WTC11 (cell line): ENCODE results near the gene ARHGEF1. TPM values are rescaled to one million over a fixed set of nuclear protein-coding genes. Genes with fewer than 3 reads are reported as not detected.

Experiments used
- ATAC-seq: fragments of 200-7000 bp; cut with Tn5 transposase; 2 replicates; pipeline ENCODE4 v1.10.0; 2021; ENCODE audit warnings: mild to moderate bottlenecking, moderate library complexity
- CTCF ChIA-PET: fragments of 300-600 bp; sonication (Branson Sonifier 250); formaldehyde crosslinking; loops from one replicate; lab custom pipeline; 2021; ENCODE audit warnings: antibody characterized with exemption; lab: Charles Lee
- POLR2A ChIA-PET: fragments of 350-600 bp; sonication (Branson Sonifier 250); formaldehyde crosslinking; loops from one replicate; lab custom pipeline; 2021; ENCODE audit warnings: antibody characterized with exemption; lab: Charles Lee
- DNase-seq: peaks from one replicate; pipeline ENCODE4 v3.0.0; 2021; ENCODE audit warnings: low spot score
- H3K27ac Mint-ChIP-seq: 2 replicates; pipeline ENCODE4 v1.8.0; 2021; ENCODE audit warnings: mixed read lengths
- H3K27me3 Mint-ChIP-seq: 2 replicates; pipeline ENCODE4 v1.8.0; 2021; ENCODE audit warnings: low read depth, mild to moderate bottlenecking, moderate library complexity, mixed read lengths
- H3K36me3 Mint-ChIP-seq: 2 replicates; pipeline ENCODE4 v1.8.0; 2021; ENCODE audit warnings: mixed read lengths
- H3K4me1 Mint-ChIP-seq: 2 replicates; pipeline ENCODE4 v1.8.0; 2022; ENCODE audit warnings: mixed read lengths
- H3K4me3 Mint-ChIP-seq: 2 replicates; pipeline ENCODE4 v1.8.0; 2021; ENCODE audit warnings: mild to moderate bottlenecking, moderate library complexity, mixed read lengths
- H3K9me3 Mint-ChIP-seq: 2 replicates; pipeline ENCODE4 v1.8.0; 2021; ENCODE audit warnings: mixed read lengths
- CREB1 ChIP-seq: sonication (generic); formaldehyde crosslinking; IDR thresholded peaks from 2 replicates; pipeline ENCODE4 v1.8.0; 2023; ENCODE audit warnings: mild to moderate bottlenecking, missing genetic modification reagents
- EMX1 ChIP-seq: fragments of 250-450 bp; sonication (Bioruptor Pico); IDR thresholded peaks from 2 replicates; pipeline ENCODE4 v1.8.0; 2021; ENCODE audit warnings: mild to moderate bottlenecking
- GRHL2 ChIP-seq: fragments of 250-450 bp; sonication (Bioruptor Pico); IDR thresholded peaks from 2 replicates; pipeline ENCODE4 v1.8.0; 2022; ENCODE audit warnings: mild to moderate bottlenecking, moderate library complexity; ENCODE audit not compliant: insufficient replicate concordance, severe bottlenecking
- GTF2I ChIP-seq: fragments of 250-450 bp; sonication (Bioruptor Pico); conservative IDR thresholded peaks from 2 replicates; pipeline ENCODE4 v1.4.0; 2021; ENCODE audit warnings: mild to moderate bottlenecking
- JAZF1 ChIP-seq: fragments of 250-450 bp; sonication (Bioruptor Pico); IDR thresholded peaks from 2 replicates; pipeline ENCODE4 v1.9.0; 2021; ENCODE audit warnings: moderate library complexity, mild to moderate bottlenecking, inconsistent platforms
- KAT7 ChIP-seq: sonication (generic); formaldehyde crosslinking; IDR thresholded peaks from 2 replicates; pipeline ENCODE4 v1.8.1; 2023; ENCODE audit warnings: missing genetic modification reagents, mild to moderate bottlenecking, borderline replicate concordance
- NFATC4 ChIP-seq: fragments of 250-450 bp; sonication (Bioruptor Pico); IDR thresholded peaks from 2 replicates; pipeline ENCODE4 v1.9.0; 2021; ENCODE audit warnings: mild to moderate bottlenecking
- NFYB ChIP-seq: sonication (generic); formaldehyde crosslinking; conservative IDR thresholded peaks from 2 replicates; pipeline ENCODE4 v1.8.0; 2022; ENCODE audit warnings: low read depth, missing genetic modification reagents
- NR2C2 ChIP-seq: sonication (generic); formaldehyde crosslinking; IDR thresholded peaks from 2 replicates; pipeline ENCODE4 v1.8.0; 2022; ENCODE audit warnings: mild to moderate bottlenecking, missing genetic modification reagents
- RORB ChIP-seq: fragments of 250-450 bp; sonication (Bioruptor Pico); IDR thresholded peaks from 2 replicates; pipeline ENCODE4 v1.9.0; 2021; ENCODE audit warnings: mild to moderate bottlenecking
- SMAD3 ChIP-seq: sonication (generic); formaldehyde crosslinking; IDR thresholded peaks from 2 replicates; pipeline ENCODE4 v1.8.0; 2022; ENCODE audit warnings: missing genetic modification reagents, mild to moderate bottlenecking, borderline replicate concordance
- SOX15 ChIP-seq: fragments of 250-450 bp; sonication (Bioruptor Pico); IDR thresholded peaks from 2 replicates; pipeline ENCODE4 v1.9.0; 2021; ENCODE audit warnings: mild to moderate bottlenecking
- TEAD4 ChIP-seq: sonication (generic); formaldehyde crosslinking; IDR thresholded peaks from 2 replicates; pipeline ENCODE4 v1.8.0; 2022; ENCODE audit warnings: mild to moderate bottlenecking, missing genetic modification reagents
- ZNF219 ChIP-seq: sonication (generic); formaldehyde crosslinking; IDR thresholded peaks from 2 replicates; pipeline ENCODE4 v1.8.0; 2023; ENCODE audit warnings: missing genetic modification reagents, mild to moderate bottlenecking, borderline replicate concordance
- ZNF423 ChIP-seq: fragments of 250-450 bp; sonication (Bioruptor Pico); IDR thresholded peaks from 2 replicates; pipeline ENCODE4 v2.1.2; 2022; ENCODE audit warnings: mild to moderate bottlenecking, moderate library complexity
- total RNA-seq: library from RNA; stranded (reverse); gene quantifications from 3 replicates; pipeline ENCODE4 v1.2.3, GENCODE V29; 2021
- TF ChIP-seq, protein P1 (sequence below): sonication (generic); formaldehyde crosslinking; IDR thresholded peaks from 2 replicates; pipeline ENCODE4 v1.8.0; 2022; ENCODE audit warnings: mild to moderate bottlenecking, missing genetic modification reagents
- TF ChIP-seq, protein P2 (sequence below): fragments of 250-450 bp; sonication (Bioruptor Pico); IDR thresholded peaks from 2 replicates; pipeline ENCODE4 v2.1.2; 2022; ENCODE audit warnings: mild to moderate bottlenecking, moderate library complexity
- TF ChIP-seq, protein P3 (sequence below): sonication (generic); formaldehyde crosslinking; conservative IDR thresholded peaks from 2 replicates; pipeline ENCODE4 v1.8.1; 2022; ENCODE audit warnings: mild to moderate bottlenecking, missing genetic modification reagents
- TF ChIP-seq, protein P4 (sequence below): sonication (generic); formaldehyde crosslinking; IDR thresholded peaks from 2 replicates; pipeline ENCODE4 v1.8.1; 2022; ENCODE audit warnings: mild to moderate bottlenecking, moderate library complexity, missing genetic modification reagents
- TF ChIP-seq, protein P5 (sequence below): fragments of 250-450 bp; sonication (Bioruptor Pico); IDR thresholded peaks from 2 replicates; pipeline ENCODE4 v1.9.0; 2021; ENCODE audit warnings: mild to moderate bottlenecking
- TF ChIP-seq, protein P6 (sequence below): sonication (generic); formaldehyde crosslinking; IDR thresholded peaks from 2 replicates; pipeline ENCODE4 v1.8.1; 2023; ENCODE audit warnings: mild to moderate bottlenecking, missing genetic modification reagents

The ARHGEF1 gene
- total RNA-seq, 1 experiment from 2014 or later: 102 TPM

DNA sequence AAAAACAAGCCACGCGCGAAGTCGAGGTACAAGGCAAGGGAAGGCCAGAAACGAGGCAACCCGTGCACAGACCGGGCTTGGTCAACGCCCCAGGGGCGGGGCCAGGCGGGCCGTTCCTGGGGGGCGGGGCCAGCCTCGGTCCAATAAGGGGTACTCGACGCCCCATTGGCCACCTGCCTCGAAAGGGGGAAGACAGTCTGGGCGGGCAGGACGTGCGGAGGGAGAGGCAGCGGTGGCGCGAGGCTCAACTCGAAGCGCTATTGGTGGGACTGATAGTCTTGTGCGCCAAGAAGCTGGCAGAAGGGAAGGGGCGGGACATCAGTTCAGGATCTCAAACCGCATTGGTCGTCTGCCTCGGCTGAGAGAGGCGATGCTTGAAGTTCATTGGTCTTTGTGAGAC is 38.4 kb upstream of the ARHGEF1 start, which contains the start of gene LYPD4 (continued):
- TF ChIP-seq, protein P1, sequence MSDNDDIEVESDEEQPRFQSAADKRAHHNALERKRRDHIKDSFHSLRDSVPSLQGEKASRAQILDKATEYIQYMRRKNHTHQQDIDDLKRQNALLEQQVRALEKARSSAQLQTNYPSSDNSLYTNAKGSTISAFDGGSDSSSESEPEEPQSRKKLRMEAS (CRISPR knock-in tag): peak; percentile 93
- TF ChIP-seq NFYB (CRISPR knock-in tag): peak; percentile 57
- TF ChIP-seq ZNF219: peak; percentile 50; the same call in 1 of the 2 replicates
- TF ChIP-seq CREB1 (CRISPR knock-in tag): 0 out of 2 replicates have a peak, but pooled peaks have one; percentile 44
- peak; percentile 43; the same call in 1 of the 2 replicates for TF ChIP-seq TEAD4
- no peak for TF ChIP-seq EMX1 (CRISPR knock-in tag)
- 0 out of 2 replicates have a peak, but pooled peaks have one; percentile 37 for TF ChIP-seq NR2C2 (CRISPR knock-in tag)

DNA sequence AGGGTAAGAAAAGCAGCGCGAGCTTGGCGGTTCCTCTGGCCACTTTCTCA is 38.2 kb upstream of the ARHGEF1 start, which contains the start of gene DMRTC2:
DMRTC2 (plus strand) TSS at position 42 of the 50 bp plus-strand sequence. CDS start 2,387 bp downstream, outside the sequence.
- ATAC-seq (no peak), DNase-seq (no peak)
- ChIA-PET POLR2A (no interaction called here), CTCF (interaction anchor here (0.8 to 2.1 kb wide), 3 partner anchors 15 to 92 kb away, joined by 3 to 6 read pairs (median 3); no protein-coding TSS in a partner anchor)
- Mint-ChIP-seq H3K27ac (no peak within 1 kb of the TSS), H3K36me3 (no peaks in the 10 kb centered on the region), H3K4me1 (no peaks in the 10 kb centered on the region), H3K4me3 (no peak within 1 kb of the TSS), H3K27me3 (peaks cover 49% of the 10 kb centered on the region), H3K9me3 (peaks cover 11% of the 10 kb centered on the region)
- TF ChIP-seq ZNF423 (CRISPR knock-in tag): no peak
- TF ChIP-seq JAZF1: no peak
- TF ChIP-seq, protein P1 (CRISPR knock-in tag): no peak
- TF ChIP-seq KAT7 (CRISPR knock-in tag): no peak
- TF ChIP-seq RORB (CRISPR knock-in tag): no peak
- TF ChIP-seq, protein P2, sequence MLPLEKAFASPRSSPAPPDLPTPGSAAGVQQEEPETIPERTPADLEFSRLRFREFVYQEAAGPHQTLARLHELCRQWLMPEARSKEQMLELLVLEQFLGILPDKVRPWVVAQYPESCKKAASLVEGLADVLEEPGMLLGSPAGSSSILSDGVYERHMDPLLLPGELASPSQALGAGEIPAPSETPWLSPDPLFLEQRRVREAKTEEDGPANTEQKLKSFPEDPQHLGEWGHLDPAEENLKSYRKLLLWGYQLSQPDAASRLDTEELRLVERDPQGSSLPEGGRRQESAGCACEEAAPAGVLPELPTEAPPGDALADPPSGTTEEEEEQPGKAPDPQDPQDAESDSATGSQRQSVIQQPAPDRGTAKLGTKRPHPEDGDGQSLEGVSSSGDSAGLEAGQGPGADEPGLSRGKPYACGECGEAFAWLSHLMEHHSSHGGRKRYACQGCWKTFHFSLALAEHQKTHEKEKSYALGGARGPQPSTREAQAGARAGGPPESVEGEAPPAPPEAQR (CRISPR knock-in tag): no peak
- TF ChIP-seq GRHL2 (CRISPR knock-in tag): no peak
- TF ChIP-seq, protein P3, sequence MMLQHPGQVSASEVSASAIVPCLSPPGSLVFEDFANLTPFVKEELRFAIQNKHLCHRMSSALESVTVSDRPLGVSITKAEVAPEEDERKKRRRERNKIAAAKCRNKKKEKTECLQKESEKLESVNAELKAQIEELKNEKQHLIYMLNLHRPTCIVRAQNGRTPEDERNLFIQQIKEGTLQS (CRISPR knock-in tag): no peak
- TF ChIP-seq SOX15 (CRISPR knock-in tag): no peak
- no peak for TF ChIP-seq NFATC4 (CRISPR knock-in tag)
- TF ChIP-seq SMAD3 (CRISPR knock-in tag): no peak
- TF ChIP-seq, protein P4, sequence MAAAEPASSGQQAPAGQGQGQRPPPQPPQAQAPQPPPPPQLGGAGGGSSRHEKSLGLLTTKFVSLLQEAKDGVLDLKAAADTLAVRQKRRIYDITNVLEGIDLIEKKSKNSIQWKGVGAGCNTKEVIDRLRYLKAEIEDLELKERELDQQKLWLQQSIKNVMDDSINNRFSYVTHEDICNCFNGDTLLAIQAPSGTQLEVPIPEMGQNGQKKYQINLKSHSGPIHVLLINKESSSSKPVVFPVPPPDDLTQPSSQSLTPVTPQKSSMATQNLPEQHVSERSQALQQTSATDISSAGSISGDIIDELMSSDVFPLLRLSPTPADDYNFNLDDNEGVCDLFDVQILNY (CRISPR knock-in tag): no peak
- TF ChIP-seq GTF2I (CRISPR knock-in tag): no peak

DNA sequence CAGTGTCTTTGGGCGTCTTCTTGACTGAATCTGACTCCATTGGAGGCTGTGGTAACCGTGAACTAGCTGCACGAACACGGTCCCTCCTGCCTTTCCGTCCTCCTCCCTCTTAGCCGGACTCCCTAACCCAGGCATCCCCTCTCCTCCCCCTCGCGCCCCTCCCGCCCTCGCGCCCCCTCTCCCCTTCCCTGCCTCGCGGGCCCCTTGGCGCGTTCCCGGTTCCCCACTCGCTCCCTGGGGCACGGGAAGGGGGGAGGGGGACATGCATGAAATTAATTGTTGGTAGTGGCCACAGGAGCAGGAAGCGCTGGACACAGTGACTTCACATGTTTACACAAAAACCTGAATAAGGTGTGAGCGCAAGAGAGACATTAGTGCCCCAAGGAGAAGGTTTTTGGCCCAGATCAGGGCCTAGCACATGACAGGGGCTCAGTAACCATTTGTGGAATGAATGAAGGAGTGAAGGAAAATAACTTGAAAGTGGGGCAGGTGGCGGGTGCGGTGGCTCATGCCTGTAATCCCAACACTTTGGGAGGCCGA is 37.9 kb upstream of the ARHGEF1 start:
- TF ChIP-seq, protein P5, sequence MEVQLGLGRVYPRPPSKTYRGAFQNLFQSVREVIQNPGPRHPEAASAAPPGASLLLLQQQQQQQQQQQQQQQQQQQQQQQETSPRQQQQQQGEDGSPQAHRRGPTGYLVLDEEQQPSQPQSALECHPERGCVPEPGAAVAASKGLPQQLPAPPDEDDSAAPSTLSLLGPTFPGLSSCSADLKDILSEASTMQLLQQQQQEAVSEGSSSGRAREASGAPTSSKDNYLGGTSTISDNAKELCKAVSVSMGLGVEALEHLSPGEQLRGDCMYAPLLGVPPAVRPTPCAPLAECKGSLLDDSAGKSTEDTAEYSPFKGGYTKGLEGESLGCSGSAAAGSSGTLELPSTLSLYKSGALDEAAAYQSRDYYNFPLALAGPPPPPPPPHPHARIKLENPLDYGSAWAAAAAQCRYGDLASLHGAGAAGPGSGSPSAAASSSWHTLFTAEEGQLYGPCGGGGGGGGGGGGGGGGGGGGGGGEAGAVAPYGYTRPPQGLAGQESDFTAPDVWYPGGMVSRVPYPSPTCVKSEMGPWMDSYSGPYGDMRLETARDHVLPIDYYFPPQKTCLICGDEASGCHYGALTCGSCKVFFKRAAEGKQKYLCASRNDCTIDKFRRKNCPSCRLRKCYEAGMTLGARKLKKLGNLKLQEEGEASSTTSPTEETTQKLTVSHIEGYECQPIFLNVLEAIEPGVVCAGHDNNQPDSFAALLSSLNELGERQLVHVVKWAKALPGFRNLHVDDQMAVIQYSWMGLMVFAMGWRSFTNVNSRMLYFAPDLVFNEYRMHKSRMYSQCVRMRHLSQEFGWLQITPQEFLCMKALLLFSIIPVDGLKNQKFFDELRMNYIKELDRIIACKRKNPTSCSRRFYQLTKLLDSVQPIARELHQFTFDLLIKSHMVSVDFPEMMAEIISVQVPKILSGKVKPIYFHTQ: no peak
- TF ChIP-seq, protein P6, sequence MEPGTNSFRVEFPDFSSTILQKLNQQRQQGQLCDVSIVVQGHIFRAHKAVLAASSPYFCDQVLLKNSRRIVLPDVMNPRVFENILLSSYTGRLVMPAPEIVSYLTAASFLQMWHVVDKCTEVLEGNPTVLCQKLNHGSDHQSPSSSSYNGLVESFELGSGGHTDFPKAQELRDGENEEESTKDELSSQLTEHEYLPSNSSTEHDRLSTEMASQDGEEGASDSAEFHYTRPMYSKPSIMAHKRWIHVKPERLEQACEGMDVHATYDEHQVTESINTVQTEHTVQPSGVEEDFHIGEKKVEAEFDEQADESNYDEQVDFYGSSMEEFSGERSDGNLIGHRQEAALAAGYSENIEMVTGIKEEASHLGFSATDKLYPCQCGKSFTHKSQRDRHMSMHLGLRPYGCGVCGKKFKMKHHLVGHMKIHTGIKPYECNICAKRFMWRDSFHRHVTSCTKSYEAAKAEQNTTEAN (CRISPR knock-in tag): 0 out of 2 replicates have a peak, but pooled peaks have one; percentile 3
- peaks cover 46% of the 10 kb centered on the region for H3K27me3 Mint-ChIP-seq
- DNase-seq (no peak), ATAC-seq (no peak)
- H3K36me3 Mint-ChIP-seq: no peaks in the 10 kb centered on the region
- CTCF ChIA-PET: interaction anchor here (0.8 to 1.1 kb wide), 2 partner anchors 14 to 50 kb away, joined by 3 read pairs; no protein-coding TSS in a partner anchor
- no peaks in the 10 kb centered on the region for H3K4me1 Mint-ChIP-seq
- POLR2A ChIA-PET: no interaction called here
- H3K9me3 Mint-ChIP-seq: peaks cover 11% of the 10 kb centered on the region
- H3K4me3 Mint-ChIP-seq: no peak overlapping the region
- H3K27ac Mint-ChIP-seq: no peak overlapping the region
